Liver (tissue), 9 donors: ENCODE results near the gene PRSS3. TPM values are rescaled to one million over a fixed set of nuclear protein-coding genes. Genes with fewer than 3 reads are reported as not detected.

Experiments used
- DNase-seq: peaks from one replicate; pipeline ENCODE4 v3.0.0-alpha.2; 2017; ENCODE audit warnings: low spot score
- H3K27ac ChIP-seq, 2 donors: one replicate each; pipeline ENCODE4 v1.7.0; 2013; ENCODE audit warnings: inconsistent platforms in 2 of 2, low read length in 2 of 2, control low read depth in 1 of 2, low read depth in 1 of 2, mild to moderate bottlenecking in 1 of 2
- H3K27me3 ChIP-seq, 4 donors: one replicate each; pipeline versions ENCODE4 v1.6.1 to v1.7.0; 2013; ENCODE audit warnings: low read length in 3 of 4, inconsistent platforms in 1 of 4, mild to moderate bottlenecking in 1 of 4, moderate library complexity in 1 of 4; ENCODE audit not compliant: control insufficient read depth in 4 of 4, insufficient read depth in 4 of 4
- H3K36me3 ChIP-seq, 4 donors: one replicate each; pipeline versions ENCODE4 v1.6.1 to v1.7.0; 2013; ENCODE audit warnings: low read length in 3 of 4, mild to moderate bottlenecking in 3 of 4, low read depth in 1 of 4, moderate library complexity in 1 of 4; ENCODE audit not compliant: control insufficient read depth in 4 of 4, insufficient read depth in 3 of 4
- H3K4me1 ChIP-seq, 4 donors: one replicate each; pipeline versions ENCODE4 v1.6.1 to v1.7.0; 2013; ENCODE audit warnings: low read length in 3 of 4, mild to moderate bottlenecking in 3 of 4, moderate library complexity in 1 of 4; ENCODE audit not compliant: control insufficient read depth in 4 of 4, insufficient read depth in 4 of 4
- H3K4me3 ChIP-seq, 3 donors: one replicate each; pipeline versions ENCODE4 v1.6.1 to v1.7.0; 2013; ENCODE audit warnings: low read length in 3 of 3, control low read depth in 1 of 3, low read depth in 1 of 3, mild to moderate bottlenecking in 1 of 3
- H3K9ac ChIP-seq, 2 donors: one replicate each; pipeline ENCODE4 v1.7.0; 2013; ENCODE audit warnings: low read length in 2 of 2, mild to moderate bottlenecking in 2 of 2, moderate library complexity in 2 of 2, control low read depth in 1 of 2, low read depth in 1 of 2
- H3K9me3 ChIP-seq, 4 donors: one replicate each; pipeline versions ENCODE4 v1.6.1 to v1.7.0; 2013; ENCODE audit warnings: low read length in 3 of 4; ENCODE audit not compliant: control insufficient read depth in 4 of 4
- EGR1 ChIP-seq, 2 donors: IDR thresholded peaks; 2 replicates each; pipeline ENCODE4 v1.6.1; 2016 to 2018; ENCODE audit warnings: antibody characterized with exemption in 2 of 2, low read depth in 2 of 2
- FOXA1 ChIP-seq: IDR thresholded peaks from 2 replicates; pipeline ENCODE4 v1.6.1; 2016; ENCODE audit warnings: antibody characterized with exemption
- GABPA ChIP-seq, 2 donors: IDR thresholded peaks in 1 of 2; conservative IDR thresholded peaks in 1 of 2; 2 replicates each; pipeline ENCODE4 v1.6.1; 2016; ENCODE audit warnings: antibody characterized with exemption in 2 of 2, mild to moderate bottlenecking in 1 of 2, moderate library complexity in 1 of 2
- HNF4A ChIP-seq, 2 donors: conservative IDR thresholded peaks; 2 replicates each; pipeline ENCODE4 v1.6.1; 2016; ENCODE audit warnings: antibody characterized with exemption in 2 of 2, mild to moderate bottlenecking in 2 of 2
- HNF4G ChIP-seq: IDR thresholded peaks from 2 replicates; pipeline ENCODE4 v1.6.1; 2016; ENCODE audit warnings: antibody characterized with exemption
- JUND ChIP-seq, 2 donors: IDR thresholded peaks; 2 replicates each; pipeline ENCODE4 v1.6.1; 2016; ENCODE audit warnings: antibody characterized with exemption in 2 of 2
- MAX ChIP-seq: IDR thresholded peaks from 2 replicates; pipeline ENCODE4 v1.6.1; 2016; ENCODE audit warnings: antibody characterized with exemption
- NR2F2 ChIP-seq: IDR thresholded peaks from 2 replicates; pipeline ENCODE4 v1.6.1; 2016; ENCODE audit warnings: antibody characterized with exemption
- RAD21 ChIP-seq, 2 donors: IDR thresholded peaks; 2 replicates each; pipeline ENCODE4 v1.6.1; 2016; ENCODE audit warnings: antibody characterized with exemption in 2 of 2, mild to moderate bottlenecking in 2 of 2
- SP1 ChIP-seq: IDR thresholded peaks from 2 replicates; pipeline ENCODE4 v1.6.1; 2018; ENCODE audit warnings: antibody characterized with exemption, mild to moderate bottlenecking
- TAF1 ChIP-seq: conservative IDR thresholded peaks from 2 replicates; pipeline ENCODE4 v1.6.1; 2016; ENCODE audit warnings: antibody characterized with exemption, mild to moderate bottlenecking
- YY1 ChIP-seq: IDR thresholded peaks from 2 replicates; pipeline ENCODE4 v1.6.1; 2016; ENCODE audit warnings: antibody characterized with exemption, mild to moderate bottlenecking
- WGBS: extraction: QIAGEN DNeasy Blood & Tissue Kit; methylation state at CpG from one replicate; pipeline ENCODE4 v1.1.7; 2013; 5-methylcytosine and 5-hydroxymethylcytosine counted together
- polyA plus RNA-seq, 2 donors: library from polyadenylated mRNA; stranded (reverse) in 1 of 2; unstranded in 1 of 2; fragments of 200-250 nt in 1 of 2; fragments of >200 nt in 1 of 2; fragmentation: Nextera tagmentation in 1 of 2; extraction: Ambion mirVana in 1 of 2; gene quantifications; one replicate each; pipeline versions ENCODE4 v1.2.1 to v1.2.3, GENCODE V29; 2013 to 2015
- total RNA-seq, 2 donors: library from RNA; depleted of rRNA; stranded (reverse); fragments of >200 nt; gene quantifications; one replicate each; pipeline ENCODE4 v1.2.3, GENCODE V29; 2014
- TF ChIP-seq, protein P1 (sequence below): fragments of 150-350 bp; IDR thresholded peaks from 2 replicates; pipeline ENCODE4 v1.5.1; 2017; ENCODE audit warnings: improper control_type of control experiment, low read depth, low read length; ENCODE audit not compliant: missing input control
- TF ChIP-seq, protein P2 (sequence below): IDR thresholded peaks from 2 replicates; pipeline ENCODE4 v1.6.1; 2016; ENCODE audit warnings: antibody characterized with exemption, mild to moderate bottlenecking
- donor health status: healthy.
- donor health status: healthy.
- donor health status: healthy.
- donor health status: healthy.
- donor health status: healthy.

The PRSS3 gene
- total and polyA plus RNA-seq, 4 donors = 0.25 to 8.7 (median 3.0) TPM

GRCh38 chr9:33797837-33798236 lies 2.5 kb downstream of the PRSS3 start (continued):
- no peak for TF ChIP-seq GABPA (IDR thresholded peaks at IDR 0.05 in 1 of 2, conservative IDR thresholded peaks at IDR 0.05 in 1 of 2)
- no peak for TF ChIP-seq MAX
- no peak for TF ChIP-seq SP1

DNA sequence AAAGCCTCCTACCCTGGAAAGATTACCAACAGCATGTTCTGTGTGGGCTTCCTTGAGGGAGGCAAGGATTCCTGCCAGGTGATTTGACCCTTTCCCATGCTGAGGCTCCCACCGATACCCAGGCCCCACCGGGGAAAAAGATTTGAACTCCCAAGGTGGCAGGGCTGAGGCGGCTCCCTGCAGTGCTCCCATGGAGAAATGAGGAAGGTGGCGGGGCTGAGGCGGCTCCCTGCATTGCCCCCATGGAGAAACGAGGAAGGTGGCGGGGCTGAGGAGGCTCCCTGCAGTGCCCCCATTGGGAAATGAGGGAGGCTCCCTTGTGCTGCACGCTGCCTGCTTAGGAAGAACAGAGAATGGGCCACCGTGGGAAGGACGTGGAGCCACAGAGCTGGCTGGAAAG lies 3.2 kb downstream of the PRSS3 start:
- Histone ChIP-seq H3K36me3 (no peaks in the 10 kb centered on the region), H3K27me3 (no peaks in the 10 kb centered on the region), H3K4me1 (no peaks in the 10 kb centered on the region), H3K27ac (no peak overlapping the region), H3K9ac (no peak overlapping the region), H3K9me3 (no peaks in the 10 kb centered on the region), H3K4me3 (no peak overlapping the region)
- no peak for DNase-seq
- TF ChIP-seq, protein P1, sequence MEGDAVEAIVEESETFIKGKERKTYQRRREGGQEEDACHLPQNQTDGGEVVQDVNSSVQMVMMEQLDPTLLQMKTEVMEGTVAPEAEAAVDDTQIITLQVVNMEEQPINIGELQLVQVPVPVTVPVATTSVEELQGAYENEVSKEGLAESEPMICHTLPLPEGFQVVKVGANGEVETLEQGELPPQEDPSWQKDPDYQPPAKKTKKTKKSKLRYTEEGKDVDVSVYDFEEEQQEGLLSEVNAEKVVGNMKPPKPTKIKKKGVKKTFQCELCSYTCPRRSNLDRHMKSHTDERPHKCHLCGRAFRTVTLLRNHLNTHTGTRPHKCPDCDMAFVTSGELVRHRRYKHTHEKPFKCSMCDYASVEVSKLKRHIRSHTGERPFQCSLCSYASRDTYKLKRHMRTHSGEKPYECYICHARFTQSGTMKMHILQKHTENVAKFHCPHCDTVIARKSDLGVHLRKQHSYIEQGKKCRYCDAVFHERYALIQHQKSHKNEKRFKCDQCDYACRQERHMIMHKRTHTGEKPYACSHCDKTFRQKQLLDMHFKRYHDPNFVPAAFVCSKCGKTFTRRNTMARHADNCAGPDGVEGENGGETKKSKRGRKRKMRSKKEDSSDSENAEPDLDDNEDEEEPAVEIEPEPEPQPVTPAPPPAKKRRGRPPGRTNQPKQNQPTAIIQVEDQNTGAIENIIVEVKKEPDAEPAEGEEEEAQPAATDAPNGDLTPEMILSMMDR = no peak
- TF ChIP-seq FOXA1 (no peak), NR2F2 (no peak), TAF1 (no peak), HNF4G (no peak), RAD21 (IDR thresholded peaks at IDR 0.05) (no peak), GABPA (IDR thresholded peaks at IDR 0.05 in 1 of 2, conservative IDR thresholded peaks at IDR 0.05 in 1 of 2) (no peak)
- WGBS = 93% methylated on average over 10 of the region's 10 CpGs

DNA sequence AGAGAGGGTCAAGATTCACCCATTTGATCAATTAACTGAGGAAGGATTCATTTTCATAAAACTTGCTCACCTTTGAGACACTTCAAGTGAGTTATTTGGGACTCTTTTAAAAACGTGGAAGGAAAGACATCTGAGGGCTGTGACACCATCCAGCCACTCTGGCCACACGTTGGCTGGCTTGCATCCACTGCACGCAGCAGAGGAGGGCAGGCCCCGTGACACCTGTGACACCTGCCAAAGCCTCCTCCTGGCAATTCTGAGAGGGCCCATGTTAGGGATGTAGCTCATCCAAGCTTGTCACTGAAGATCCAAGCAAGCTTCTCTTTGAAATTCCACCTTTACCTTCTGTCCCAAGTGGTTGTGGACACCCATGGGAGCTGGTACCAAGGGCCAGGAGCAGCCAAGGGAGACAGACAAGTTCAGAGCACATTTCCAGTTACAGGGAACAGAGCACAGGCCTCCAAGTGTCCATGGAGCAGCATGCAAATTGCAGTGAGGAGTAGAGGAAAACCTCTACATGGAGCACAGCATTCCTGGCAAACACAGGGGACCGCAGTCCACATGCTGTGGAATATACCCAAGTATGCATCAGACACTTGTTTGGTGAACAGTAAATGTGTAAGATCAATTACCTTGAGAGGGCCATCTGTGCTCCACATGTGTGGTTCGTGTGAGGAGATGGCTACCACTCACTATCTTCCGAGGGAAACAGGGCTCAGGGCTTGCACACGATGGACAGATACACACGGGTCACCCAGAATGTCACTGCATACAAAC lies 4.8 kb downstream of the PRSS3 start:
- 83% methylated on average over 9 of the region's 9 CpGs for WGBS
- Histone ChIP-seq H3K4me3 (no peak overlapping the region), H3K27ac (no peak overlapping the region), H3K27me3 (no peaks in the 10 kb centered on the region), H3K9ac (no peak overlapping the region), H3K36me3 (no peaks in the 10 kb centered on the region), H3K4me1 (no peaks in the 10 kb centered on the region), H3K9me3 (no peaks in the 10 kb centered on the region)
- DNase-seq = no peak
- no peak for TF ChIP-seq HNF4G
- TF ChIP-seq GABPA (IDR thresholded peaks at IDR 0.05 in 1 of 2, conservative IDR thresholded peaks at IDR 0.05 in 1 of 2) = no peak

GRCh38 chr9:33800886-33801285 lies 5.5 kb downstream of the PRSS3 start:
- H3K9ac ChIP-seq = no peak overlapping the region
- WGBS = 97% methylated on average over 2 of the region's 2 CpGs
- H3K27ac ChIP-seq = no peak overlapping the region
- H3K9me3 ChIP-seq = no peaks in the 10 kb centered on the region
- DNase-seq = no peak
- TF ChIP-seq, protein P2, sequence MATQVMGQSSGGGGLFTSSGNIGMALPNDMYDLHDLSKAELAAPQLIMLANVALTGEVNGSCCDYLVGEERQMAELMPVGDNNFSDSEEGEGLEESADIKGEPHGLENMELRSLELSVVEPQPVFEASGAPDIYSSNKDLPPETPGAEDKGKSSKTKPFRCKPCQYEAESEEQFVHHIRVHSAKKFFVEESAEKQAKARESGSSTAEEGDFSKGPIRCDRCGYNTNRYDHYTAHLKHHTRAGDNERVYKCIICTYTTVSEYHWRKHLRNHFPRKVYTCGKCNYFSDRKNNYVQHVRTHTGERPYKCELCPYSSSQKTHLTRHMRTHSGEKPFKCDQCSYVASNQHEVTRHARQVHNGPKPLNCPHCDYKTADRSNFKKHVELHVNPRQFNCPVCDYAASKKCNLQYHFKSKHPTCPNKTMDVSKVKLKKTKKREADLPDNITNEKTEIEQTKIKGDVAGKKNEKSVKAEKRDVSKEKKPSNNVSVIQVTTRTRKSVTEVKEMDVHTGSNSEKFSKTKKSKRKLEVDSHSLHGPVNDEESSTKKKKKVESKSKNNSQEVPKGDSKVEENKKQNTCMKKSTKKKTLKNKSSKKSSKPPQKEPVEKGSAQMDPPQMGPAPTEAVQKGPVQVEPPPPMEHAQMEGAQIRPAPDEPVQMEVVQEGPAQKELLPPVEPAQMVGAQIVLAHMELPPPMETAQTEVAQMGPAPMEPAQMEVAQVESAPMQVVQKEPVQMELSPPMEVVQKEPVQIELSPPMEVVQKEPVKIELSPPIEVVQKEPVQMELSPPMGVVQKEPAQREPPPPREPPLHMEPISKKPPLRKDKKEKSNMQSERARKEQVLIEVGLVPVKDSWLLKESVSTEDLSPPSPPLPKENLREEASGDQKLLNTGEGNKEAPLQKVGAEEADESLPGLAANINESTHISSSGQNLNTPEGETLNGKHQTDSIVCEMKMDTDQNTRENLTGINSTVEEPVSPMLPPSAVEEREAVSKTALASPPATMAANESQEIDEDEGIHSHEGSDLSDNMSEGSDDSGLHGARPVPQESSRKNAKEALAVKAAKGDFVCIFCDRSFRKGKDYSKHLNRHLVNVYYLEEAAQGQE = no peak
- TF ChIP-seq YY1 = no peak
- TF ChIP-seq HNF4G = no peak
- TF ChIP-seq SP1 = no peak
- TF ChIP-seq, protein P1 = no peak
- TF ChIP-seq TAF1 = no peak
- no peak for TF ChIP-seq GABPA (IDR thresholded peaks at IDR 0.05 in 1 of 2, conservative IDR thresholded peaks at IDR 0.05 in 1 of 2)
- TF ChIP-seq FOXA1 = no peak
- TF ChIP-seq EGR1 (IDR thresholded peaks at IDR 0.05; ENCODE audit: low read depth in 2 of 2) = no peak
- TF ChIP-seq JUND (IDR thresholded peaks at IDR 0.05) = no peak
- no peak for TF ChIP-seq HNF4A (conservative IDR thresholded peaks at IDR 0.05)
- TF ChIP-seq MAX = no peak
- H3K4me3 ChIP-seq = no peak overlapping the region
- H3K27me3 ChIP-seq = no peaks in the 10 kb centered on the region
- no peaks in the 10 kb centered on the region for H3K4me1 ChIP-seq
- H3K36me3 ChIP-seq = no peaks in the 10 kb centered on the region
